Dedifferentiated amniotic fluid mesenchymal stem cell (primary cell): ENCODE data around the gene RDX.

ENCODE experiments used
- DNase-seq: peaks from one replicate; pipeline ENCODE4 v3.0.0-alpha.2; 2016; ENCODE audit errors: extremely low spot score

Gene RDX

DNA sequence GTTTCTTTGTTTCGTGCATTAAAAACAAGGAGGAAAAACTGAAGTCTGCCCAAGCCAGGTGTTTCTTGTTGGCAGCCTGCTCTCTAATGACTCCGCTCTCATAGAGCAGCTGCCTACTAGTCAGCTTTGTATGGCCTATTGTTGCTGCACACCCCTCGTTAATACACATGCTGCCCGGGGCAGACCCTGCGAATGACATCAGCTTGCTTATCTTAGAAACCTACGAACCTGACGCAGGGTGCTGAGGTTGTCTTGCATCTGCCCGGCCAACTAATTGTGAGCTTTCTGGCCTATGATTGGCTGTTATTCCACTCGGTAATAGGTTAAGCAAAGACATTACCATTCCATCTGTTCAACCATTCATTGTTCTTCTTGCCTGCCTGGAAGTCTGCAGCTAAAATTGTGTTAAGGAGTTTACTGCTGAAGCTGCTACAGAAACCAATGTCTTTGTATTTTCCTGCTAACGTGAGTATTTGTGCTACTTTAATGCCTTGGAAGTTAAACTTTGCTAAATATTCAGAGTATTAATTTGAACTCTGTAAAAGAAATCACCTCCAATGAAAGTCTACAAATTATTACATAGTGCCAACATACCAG is 165.7 kb downstream of the RDX start:
- no peak for DNase-seq

DNA sequence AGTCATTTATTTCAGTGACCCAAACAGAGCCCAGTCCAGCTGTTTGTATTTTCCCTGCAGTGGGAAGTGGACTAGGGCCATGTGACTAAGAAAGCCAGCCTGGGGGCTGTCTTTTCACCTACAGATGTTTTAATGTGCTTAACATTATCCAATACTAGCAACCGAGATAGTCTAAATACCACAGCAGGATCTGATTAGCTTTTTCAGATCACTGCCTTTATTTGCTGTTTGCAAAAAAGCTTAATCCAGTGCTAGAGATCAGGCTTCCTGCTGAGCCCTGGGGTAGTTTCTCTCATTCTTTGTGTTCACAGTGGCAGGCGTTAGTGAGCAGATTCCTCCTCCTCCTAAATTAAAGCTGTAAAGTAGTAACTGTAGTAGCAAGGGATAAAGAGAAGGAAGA is 168.3 kb downstream of the RDX start:
- DNase-seq, result peak; percentile 32

DNA sequence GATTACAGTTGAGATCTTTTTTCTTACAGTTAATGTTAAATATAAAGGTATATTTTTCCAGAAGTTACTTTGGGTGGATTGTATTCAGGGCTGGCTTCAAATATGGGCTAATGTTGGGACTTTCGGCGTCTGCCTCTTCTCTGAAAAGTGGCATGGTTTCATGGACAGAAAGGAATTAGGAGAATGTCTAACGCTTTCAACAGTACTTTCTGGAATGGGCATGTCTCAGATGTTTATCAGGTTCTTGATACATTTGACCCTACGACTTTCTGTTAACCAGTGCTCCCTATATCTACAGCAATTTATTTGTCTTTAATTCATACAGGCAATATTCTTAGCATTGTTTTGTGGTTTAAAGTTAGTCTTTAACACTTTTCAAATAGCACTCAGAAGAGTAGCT is 169.5 kb downstream of the RDX start:
- DNase-seq, result no peak

- DNase-seq, result no peak
Observed at GRCh38 chr11:110125632-110126031, 170.8 kb downstream of the RDX start.
